ENCODE measurements around the gene CCDC77.

CCDC77 gene

GRCh38 chr12:454833-455232 lies 53.4 kb downstream of the CCDC77 start:
- DNase-seq, result no peak

- DNase-seq, result no peak
Observed at GRCh38 chr12:455821-456220, 54.4 kb downstream of the CCDC77 start.

DNA sequence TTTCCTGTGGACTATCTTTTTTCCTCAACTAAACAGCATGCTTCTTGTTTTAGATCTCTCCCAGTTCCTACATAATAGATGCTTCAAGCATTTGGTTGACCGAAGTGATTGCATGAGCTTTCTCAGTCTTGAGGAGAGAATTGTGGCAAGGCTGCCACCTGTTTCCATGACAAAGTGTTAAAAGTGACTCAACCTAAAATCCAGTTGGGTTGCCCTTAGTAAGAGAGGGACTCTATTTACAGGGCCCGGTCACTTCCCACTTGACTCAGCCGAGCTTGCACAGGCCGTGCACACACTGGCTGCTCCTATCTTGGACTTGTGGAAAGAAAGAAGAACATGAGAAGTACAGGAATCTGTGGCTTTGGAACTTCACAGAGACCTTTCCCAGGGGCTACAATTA lies 56.2 kb downstream of the CCDC77 start:
- DNase-seq, result no peak

GRCh38 chr12:459050-459429 lies 57.6 kb downstream of the CCDC77 start:
- no peak for DNase-seq

DNA sequence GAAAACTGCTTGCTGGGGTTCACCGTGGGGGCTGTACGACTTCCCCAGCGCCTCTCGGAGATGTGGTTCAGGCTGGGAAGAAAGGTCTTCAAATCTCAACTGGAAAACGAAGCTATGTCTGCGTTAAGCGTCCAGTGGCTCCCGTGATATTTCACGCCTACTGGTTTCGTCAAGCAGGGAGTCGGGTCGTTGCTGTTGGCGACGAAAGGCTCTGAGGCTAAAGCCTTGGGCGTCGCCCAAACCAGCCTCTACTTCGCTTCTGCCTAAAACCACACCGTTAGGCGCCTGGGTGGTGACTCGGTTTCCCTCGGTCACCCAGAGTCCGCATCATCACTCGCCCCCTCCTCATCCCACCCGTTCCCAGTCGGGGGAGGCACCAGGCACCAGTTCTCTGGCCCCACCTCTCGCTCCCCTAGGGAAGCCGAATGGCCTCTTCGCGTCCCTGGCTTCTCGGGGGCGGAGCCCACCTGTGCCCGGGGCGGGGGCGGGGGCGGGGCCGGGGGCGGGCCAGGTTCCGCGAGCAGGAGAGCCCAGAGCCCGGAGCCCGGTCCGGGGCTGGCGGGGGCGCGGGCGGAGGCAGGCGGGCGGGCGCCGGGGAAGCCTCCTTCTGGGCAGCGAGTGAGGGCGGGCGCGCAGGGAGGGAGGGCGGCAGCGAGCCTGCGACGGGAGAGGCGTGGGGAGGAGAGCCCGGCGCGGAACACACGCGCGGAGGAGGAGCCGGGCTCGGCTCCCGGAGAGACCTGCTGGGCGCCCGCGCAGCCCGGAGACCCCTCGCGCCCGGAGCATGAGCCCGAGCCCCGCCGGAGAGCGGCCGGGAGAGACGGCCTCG lies 58.2 kb downstream of the CCDC77 start, which contains the start of gene B4GALNT3:
Gene B4GALNT3, plus strand, starts transcription at position 510 of the 829 bp plus-strand sequence. CDS start 438 bp downstream, outside the sequence.
- no peak for DNase-seq

DNA sequence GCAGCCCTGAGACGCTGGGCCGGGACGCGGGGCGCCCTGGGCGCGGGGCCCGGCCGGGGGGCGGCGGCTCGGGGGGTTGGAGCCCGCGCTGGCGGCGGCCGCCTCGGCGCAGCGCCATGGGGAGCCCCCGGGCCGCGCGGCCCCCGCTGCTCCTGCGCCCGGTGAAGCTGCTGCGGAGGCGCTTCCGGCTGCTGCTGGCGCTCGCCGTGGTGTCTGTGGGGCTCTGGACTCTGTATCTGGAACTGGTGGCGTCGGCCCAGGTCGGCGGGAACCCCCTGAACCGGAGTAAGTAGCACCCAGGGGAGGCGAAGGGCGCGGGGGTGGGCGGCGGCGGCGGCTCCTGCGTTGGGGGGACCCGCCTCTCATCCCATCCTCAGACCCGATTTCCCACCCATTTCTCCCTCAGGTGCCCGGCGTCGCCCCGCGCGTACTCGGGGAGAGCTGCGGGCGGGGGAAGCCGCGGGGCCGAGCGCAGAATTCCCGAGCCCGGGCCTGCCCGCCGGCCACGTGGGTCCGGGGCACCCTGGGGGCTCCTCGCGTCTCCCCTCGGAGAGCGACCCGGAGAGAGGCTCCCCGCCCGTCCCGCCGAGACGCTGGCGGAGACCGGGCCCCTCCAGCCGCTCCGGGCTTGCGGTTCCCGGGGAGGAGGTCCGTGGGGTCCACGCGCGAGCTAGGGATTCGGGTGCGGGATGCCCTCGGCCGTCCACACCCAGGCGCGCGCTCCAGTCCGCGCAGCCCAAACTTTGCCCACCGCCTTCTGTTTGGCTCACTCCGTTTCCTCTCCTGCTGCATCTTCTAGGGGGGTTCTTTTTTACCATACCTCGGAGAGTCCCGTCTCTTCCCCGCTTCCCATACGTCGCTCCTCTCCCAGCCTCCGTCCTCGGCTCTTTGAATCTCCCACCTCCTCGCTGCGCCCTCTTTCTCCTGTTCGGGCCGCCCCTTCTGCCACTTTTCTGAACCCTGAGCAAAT lies 59.1 kb downstream of the CCDC77 start:
- no peak for DNase-seq

GRCh38 chr12:461425-461824 lies 60.0 kb downstream of the CCDC77 start:
- DNase-seq, result no peak

DNA sequence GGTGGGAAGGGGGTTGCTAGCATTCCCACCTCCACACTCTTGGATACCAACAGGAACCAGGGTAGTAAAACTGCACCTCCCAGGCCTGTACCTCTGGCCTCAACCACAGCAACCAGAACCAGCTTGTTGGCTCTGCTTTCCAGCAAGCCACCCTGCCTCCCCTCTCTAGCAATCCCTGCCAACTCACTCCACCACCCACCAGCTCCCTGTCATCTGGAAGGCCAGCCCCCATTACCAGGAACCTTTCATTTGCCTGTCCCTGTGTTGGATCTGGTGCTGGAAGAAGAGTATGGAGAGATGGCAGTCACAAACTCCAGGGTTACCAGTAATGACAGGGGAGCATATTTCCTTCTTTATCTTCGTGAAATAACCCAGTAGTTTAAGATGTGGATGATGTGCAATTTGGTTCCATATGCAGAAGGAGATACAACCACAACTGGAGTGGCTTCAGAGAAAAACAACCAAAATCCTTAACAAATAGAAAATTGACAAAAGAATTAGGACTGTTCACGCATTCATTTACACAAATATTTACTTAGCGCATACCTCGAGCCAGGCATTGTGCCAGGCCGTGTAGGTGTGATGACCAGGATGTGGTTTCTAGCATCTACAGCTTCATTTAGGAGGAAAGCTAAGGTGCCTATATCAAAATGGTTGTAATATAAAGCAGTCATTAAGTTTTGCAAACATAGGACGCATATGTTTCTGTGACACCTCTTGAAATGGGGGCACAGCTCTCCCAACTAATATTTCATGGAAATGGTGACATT lies 61.7 kb downstream of the CCDC77 start:
- no peak for DNase-seq

- DNase-seq, result no peak
Observed at GRCh38 chr12:464484-465267, 63.2 kb downstream of the CCDC77 start.

DNA sequence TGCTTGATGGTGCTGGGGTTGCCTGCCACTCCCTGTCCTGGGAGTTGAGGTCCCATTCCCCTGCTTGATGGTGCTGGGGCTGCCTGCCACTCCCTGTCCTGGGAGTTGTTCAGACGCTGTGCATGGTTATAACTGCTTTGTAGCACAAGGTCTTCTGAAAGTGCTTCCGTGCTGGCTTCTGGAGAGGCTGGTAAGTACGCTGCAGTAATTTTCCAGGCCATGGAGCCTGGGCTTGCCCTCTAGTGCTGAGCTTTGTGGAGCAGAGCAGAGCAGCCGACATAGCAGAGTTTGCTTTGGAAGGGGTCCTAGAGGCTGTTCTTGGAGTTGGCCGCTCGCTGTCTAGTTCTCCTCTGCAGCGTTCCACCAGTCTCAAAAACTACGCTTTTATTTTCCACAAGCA lies 64.6 kb downstream of the CCDC77 start:
- no peak for DNase-seq

DNA sequence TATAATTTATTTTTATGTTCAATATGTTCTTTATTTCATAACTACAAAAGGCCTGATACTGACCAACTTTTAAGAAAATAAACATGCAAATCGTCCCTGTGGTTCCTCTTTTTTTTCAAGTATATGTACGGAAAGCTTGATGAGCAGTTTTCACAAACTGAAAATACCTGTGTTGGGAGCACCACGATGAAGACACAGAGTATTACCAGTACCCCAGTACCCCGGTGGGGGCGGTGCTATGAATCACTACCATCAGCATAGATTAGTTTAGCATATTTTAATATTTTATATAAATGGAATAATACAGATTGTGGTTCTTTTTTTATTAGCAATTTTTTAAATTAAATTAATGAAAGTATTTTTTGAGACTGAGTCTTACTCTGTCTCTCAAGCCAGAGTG lies 65.3 kb downstream of the CCDC77 start:
- no peak for DNase-seq

GRCh38 chr12:467591-467990 lies 66.1 kb downstream of the CCDC77 start:
- DNase-seq, result no peak

GRCh38 chr12:468671-469389 lies 67.4 kb downstream of the CCDC77 start:
- DNase-seq, result no peak

DNA sequence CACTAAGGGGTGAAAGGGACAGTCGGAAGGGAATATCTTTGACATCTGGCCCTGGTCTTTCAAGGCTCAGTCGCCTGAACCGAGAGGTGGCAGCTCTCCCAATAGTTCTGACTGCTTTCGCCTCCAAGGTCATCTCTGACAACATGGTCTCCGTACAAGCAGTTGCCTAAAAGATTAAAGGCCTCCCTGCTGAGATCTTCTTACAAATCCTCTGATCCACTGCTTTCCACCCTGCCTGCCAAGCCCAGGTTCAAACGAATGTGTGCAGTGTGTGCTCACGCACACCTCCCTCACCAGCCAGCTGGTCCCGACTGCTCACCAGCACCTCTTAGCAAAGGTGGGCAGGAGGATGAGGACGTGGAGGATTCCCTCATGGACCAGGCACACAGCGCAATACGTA lies 68.7 kb downstream of the CCDC77 start:
- no peak for DNase-seq

- no peak for DNase-seq
Observed at GRCh38 chr12:473198-473597, 71.8 kb downstream of the CCDC77 start.

DNA sequence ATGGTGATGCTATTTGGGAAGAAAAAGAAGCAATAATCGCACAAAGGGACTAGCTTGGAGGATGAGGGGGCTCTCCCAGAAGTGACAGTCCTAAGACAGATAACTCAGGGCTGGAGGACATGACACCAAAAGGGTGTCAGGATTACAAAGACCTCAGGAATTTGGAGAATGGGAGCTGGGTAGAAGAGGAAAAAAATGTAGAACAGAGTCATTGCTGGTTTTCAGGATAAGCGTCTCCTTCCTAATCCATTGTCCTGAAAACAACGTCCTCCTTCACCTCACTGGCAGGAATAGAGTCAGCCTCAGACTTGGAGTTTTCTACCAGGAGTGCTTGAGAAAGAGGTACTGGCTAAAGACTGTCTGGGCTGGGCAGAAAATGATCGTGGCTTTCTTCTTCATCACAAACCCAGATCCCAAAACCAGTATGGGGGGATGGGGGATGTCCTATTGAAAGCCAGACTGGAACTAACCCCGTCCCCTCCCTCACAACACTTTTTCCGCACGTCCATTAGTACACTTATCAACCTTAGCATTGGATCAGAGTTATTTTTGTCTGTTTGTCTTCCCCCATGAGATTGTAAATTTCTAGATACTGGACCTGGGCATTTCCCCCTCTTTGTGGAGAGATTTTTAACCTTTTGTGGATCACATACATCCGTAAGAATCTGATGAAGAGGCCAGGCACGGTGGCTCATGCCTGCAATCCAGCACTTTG lies 72.6 kb downstream of the CCDC77 start:
- no peak for DNase-seq

- no peak for DNase-seq
Observed at GRCh38 chr12:475286-475685, 73.8 kb downstream of the CCDC77 start.

DNA sequence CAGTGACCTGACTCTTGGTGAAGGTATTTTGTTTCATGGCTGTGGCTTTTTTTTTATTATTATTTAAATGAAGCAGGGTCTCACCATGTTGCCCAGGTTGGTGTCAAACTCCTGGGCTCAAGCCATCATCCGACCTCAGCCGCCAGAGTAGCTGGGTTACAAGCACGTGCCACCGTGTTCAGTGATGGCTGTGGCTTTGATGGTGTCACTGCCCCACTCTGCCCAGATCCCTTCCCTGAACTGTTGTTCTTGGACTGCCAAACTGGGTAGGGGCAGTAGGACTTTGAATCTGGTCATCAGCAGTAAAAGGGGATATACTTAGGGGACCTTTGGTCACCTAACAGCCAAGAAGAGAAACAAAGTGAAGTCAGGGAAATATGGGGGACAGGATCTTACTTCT lies 77.7 kb downstream of the CCDC77 start:
- DNase-seq, result no peak

DNA sequence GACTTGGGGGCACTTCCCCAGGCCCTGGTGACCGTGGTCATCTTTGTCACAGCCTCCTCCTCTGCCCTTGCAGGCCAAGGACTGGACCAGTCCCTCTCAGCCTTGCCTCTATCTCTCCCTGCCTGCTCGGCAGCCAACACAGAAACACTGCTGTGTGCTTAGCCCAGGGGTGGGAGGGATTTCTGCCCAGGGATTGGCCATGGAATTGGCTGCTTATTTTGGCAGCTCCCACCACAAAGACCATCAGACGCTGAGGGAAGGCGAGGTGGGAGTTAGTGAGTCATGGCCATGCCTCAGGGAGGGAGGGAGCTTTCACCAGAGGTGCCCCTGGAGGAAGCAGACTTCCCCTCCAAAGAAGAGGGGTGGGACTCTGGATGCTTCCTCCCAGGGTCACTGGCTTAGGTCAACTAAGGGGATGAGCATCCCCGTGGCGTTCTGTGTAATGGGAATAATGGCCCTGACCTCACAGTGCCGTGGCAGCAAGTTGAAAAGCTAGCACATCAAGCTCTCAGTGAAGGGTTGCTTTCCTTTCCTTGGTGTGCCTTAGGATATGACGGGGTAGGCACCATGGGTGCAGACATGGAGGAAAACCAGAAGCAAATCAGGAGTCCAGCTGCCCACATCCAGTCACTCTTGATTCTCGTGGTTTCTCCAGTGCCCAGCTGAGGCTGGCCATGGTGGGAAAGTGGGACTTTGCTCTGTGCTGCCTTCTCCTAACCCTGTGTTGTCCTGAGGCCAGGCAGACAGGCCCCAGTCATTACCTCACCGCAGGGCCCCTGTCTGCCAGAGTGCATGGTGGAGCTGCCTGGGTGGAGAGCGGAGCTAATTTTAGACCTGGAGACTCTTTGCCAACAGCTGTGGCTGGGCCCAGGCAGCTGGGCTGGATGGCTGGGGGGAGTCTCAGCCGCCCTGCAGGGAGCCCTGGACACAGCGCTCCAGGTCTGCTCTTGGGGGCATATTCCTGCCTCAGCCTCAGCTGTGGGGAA lies 79.7 kb downstream of the CCDC77 start:
- no peak for DNase-seq

- no peak for DNase-seq
Observed at GRCh38 chr12:482061-482460, 80.6 kb downstream of the CCDC77 start.
